Fibroblast of lung (primary cell): ENCODE data around the gene SON.

Experiments
- CTCF ChIP-seq, 2 donors: IDR thresholded peaks in 1 of 2; conservative IDR thresholded peaks in 1 of 2; 1 replicate in 1 of 2; 2 replicates in 1 of 2; pipeline ENCODE4 v1.5.1; 2011 to 2012; ENCODE audit warnings: low read length in 2 of 2, control low read depth in 1 of 2, inconsistent platforms in 1 of 2, low read depth in 1 of 2, mild to moderate bottlenecking in 1 of 2
- EZH2 ChIP-seq: IDR thresholded peaks from 2 replicates; pipeline ENCODE4 v1.5.1; 2012; ENCODE audit warnings: low read length, control low read depth, mild to moderate bottlenecking; ENCODE audit errors: missing control alignments

- TF ChIP-seq EZH2, result no peak
- TF ChIP-seq CTCF (conservative IDR thresholded peaks at IDR 0.05 in 1 of 2, IDR thresholded peaks at IDR 0.05 in 1 of 2; ENCODE audit: low read depth in 1 of 2, low read length in 2 of 2), result no peak
Observed at GRCh38 chr21:33618407-33618806, 75.6 kb downstream of the SON start.
